Skeletal muscle cell (primary cell): ENCODE measurements around the gene SKAP1.
"Not testable (repeated sequence)": the region's sequence is repeated elsewhere in the genome, so short reads cannot be mapped to it uniquely, and the experiment has no call there.

ENCODE experiments used
- DNase-seq: peaks from one replicate; pipeline ENCODE4 v3.0.0-alpha.2; 2010; ENCODE audit warnings: low read depth
- H3K4me3 ChIP-seq: 2 replicates; pipeline ENCODE4 v1.5.1; 2011; ENCODE audit warnings: low read depth, mild to moderate bottlenecking, control low read depth, low read length, moderate library complexity

The SKAP1 gene

DNA sequence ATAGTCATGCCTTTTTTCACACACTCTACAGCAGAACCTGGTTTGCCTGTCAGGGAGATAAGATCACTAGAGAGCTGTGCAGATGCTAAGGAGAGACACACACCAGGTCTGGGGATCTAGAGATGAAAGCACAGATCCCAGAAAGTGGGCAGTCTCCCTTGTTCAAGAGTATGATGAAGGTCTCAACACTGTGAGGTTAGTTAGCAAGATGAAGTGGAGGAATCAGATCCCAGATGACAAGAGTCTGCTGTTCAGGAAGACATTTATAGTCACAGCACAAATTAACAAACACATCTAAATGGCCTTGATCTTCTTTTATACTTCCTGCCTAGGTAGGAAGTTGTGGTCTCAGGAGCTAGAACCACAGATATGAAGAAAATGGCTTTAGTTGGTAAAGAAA, 23.4 kb upstream of the SKAP1 start:
- H3K4me3 ChIP-seq: no peak overlapping the region
- DNase-seq: no peak

- H3K4me3 ChIP-seq: no peak overlapping the region
- no peak for DNase-seq
Measured at GRCh38 chr17:48451489-48451888, 21.5 kb upstream of the SKAP1 start.

DNA sequence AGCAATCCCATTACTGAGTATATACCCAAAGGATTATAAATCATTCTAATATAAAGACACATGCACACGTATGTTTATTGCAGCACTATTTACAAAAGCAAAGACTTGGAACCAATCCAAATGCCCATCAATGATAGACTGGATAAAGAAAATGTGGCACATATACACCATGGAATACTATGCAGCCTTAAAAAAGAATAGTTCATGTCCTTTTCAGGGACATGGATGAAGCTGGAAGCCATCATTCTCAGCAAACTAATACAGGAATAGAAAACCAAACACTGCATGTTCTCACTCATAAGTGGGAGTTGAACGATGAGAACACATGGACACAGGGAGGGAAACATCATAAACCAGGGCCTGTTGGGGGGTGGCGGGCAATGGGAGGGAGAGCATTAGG, 19.3 kb upstream of the SKAP1 start:
- not testable (repeated sequence) for DNase-seq, H3K4me3 ChIP-seq

DNA sequence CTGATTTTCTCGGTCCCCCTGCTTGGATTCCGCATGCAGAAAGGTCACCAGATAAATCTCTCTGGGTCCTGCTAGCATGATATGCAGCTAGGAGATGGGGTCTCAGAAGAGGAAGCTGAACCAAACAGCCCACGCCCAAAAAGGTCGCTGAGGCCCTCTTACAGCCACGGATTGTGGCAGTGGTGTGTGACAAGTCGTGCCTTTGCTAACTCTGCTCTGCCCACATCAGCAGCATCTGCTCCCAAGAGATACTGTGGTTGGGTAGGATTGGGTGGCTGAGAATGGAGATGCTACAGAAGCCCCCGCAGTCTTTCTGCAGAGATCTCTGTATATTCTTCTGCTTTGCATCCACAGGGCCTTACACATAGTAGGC, 15.2 kb upstream of the SKAP1 start:
- no peak overlapping the region for H3K4me3 ChIP-seq

GRCh38 chr17:48444516-48445247, 14.7 kb upstream of the SKAP1 start:
- DNase-seq: no peak
- H3K4me3 ChIP-seq: no peak overlapping the region

More for the DNA sequence above, 15.2 kb upstream of the SKAP1 start:
- DNase-seq: no peak

- H3K4me3 ChIP-seq: no peak overlapping the region
- DNase-seq: no peak
Measured at GRCh38 chr17:48443712-48444111, 13.7 kb upstream of the SKAP1 start.

- DNase-seq: no peak
- H3K4me3 ChIP-seq: no peak overlapping the region
Measured at GRCh38 chr17:48442819-48443218, 12.8 kb upstream of the SKAP1 start.

- H3K4me3 ChIP-seq: no peak overlapping the region
- no peak for DNase-seq
Measured at GRCh38 chr17:48441862-48442261, 11.8 kb upstream of the SKAP1 start.

- H3K4me3 ChIP-seq: no peak overlapping the region
- no peak for DNase-seq
Measured at GRCh38 chr17:48441231-48441711, 11.3 kb upstream of the SKAP1 start.

- DNase-seq: no peak
- H3K4me3 ChIP-seq: no peak overlapping the region
Measured at GRCh38 chr17:48440669-48441068, 10.7 kb upstream of the SKAP1 start.

- DNase-seq: no peak
- H3K4me3 ChIP-seq: no peak overlapping the region
Measured at GRCh38 chr17:48439875-48440505, 10.0 kb upstream of the SKAP1 start.

- no peak for DNase-seq
- no peak overlapping the region for H3K4me3 ChIP-seq
Measured at GRCh38 chr17:48439110-48439850, 9.3 kb upstream of the SKAP1 start.

- no peak for DNase-seq
- H3K4me3 ChIP-seq: no peak overlapping the region
Measured at GRCh38 chr17:48438516-48439061, 8.6 kb upstream of the SKAP1 start.

DNA sequence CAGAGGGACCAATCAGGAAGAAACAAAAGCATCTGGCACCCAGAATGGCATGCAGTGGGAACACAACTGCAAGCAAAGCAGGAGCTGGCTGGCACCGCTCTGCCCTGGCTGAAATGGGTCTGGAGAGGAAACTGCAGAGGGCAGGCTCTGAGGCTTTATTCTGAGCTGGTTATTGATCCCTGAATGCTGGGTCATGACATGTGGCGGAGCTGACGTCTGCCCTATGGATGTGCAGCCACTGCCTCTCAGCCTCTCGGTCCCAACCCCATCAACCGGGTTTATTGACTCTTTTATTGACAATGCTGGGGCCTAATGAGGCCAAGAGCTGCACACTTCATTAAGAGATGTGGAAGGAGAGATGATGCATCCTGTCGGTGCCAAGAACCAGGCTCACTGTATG, 3.9 kb upstream of the SKAP1 start:
- no peak overlapping the region for H3K4me3 ChIP-seq
- no peak for DNase-seq

- no peak overlapping the region for H3K4me3 ChIP-seq
- no peak for DNase-seq
Measured at GRCh38 chr17:48432820-48433775, 3.1 kb upstream of the SKAP1 start.

DNA sequence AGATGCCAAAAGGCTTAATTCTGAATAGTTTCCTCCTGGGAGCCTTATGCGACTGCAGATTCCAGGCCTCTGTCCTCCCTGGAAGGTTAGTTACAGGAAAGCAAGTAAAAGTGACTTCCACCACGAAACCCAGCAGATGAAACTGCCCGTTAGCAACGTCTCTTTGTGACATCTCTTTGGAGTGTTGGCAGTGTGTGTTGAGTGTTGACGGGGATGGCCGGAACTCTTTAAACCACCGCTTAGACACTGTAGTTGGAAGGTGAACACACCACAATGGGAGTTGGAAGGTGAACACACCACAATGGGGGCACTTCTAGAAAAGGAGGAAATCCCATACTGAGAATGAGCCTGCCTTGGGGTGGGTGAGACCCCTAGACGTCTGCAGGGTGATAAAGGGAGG, 858 bp downstream of the SKAP1 start:
- no peak for DNase-seq
- no peak overlapping the region for H3K4me3 ChIP-seq

- H3K4me3 ChIP-seq: no peak overlapping the region
- no peak for DNase-seq
Measured at GRCh38 chr17:48427598-48427997, 2.4 kb downstream of the SKAP1 start.

GRCh38 chr17:48426761-48427500, 3.1 kb downstream of the SKAP1 start:
- DNase-seq: no peak
- no peak overlapping the region for H3K4me3 ChIP-seq
